ENCODE data around the gene NELFE. TPM values are rescaled to one million over a fixed set of nuclear protein-coding genes. Genes with fewer than 3 reads are reported as not detected.

The NELFE gene
- total RNA-seq, 2 donors from 2014 or later = 90.3 to 132 TPM

- Histone ChIP-seq H3K4me1 (ENCODE audit: control insufficient read depth, insufficient read depth, low read length) (no peaks in the 10 kb centered on the region), H3K4me3 (ENCODE audit: low read length) (no peak within 1 kb of the TSS), H3K27ac (ENCODE audit: low read depth, low read length) (no peak within 1 kb of the TSS), H3K9me3 (ENCODE audit: control insufficient read depth, low read length) (no peaks in the 10 kb centered on the region), H3K36me3 (ENCODE audit: control insufficient read depth, insufficient read depth, low read length) (peaks cover 5% of the 10 kb centered on the region), H3K27me3 (ENCODE audit: control insufficient read depth, insufficient read depth, low read length, poor library complexity, severe bottlenecking) (peaks cover 42% of the 10 kb centered on the region), H3K9ac (ENCODE audit: extremely low read depth, low read length, poor library complexity, severe bottlenecking) (no peak within 1 kb of the TSS)
- H3K36me3 Mint-ChIP-seq (ENCODE audit: low read depth) = peaks cover under 1% of the 10 kb centered on the region
- H3K27me3 Mint-ChIP-seq (ENCODE audit: insufficient read depth) = peaks cover 68% of the 10 kb centered on the region
- TF ChIP-seq CTCF (conservative IDR thresholded peaks at IDR 0.05) = no peak
- no peaks in the 10 kb centered on the region for H3K4me1 Mint-ChIP-seq
- H3K27ac Mint-ChIP-seq = no peak within 1 kb of the TSS
- no peak within 1 kb of the TSS for H3K4me3 Mint-ChIP-seq
- no peaks in the 10 kb centered on the region for H3K9me3 Mint-ChIP-seq
- DNase-seq = peak; percentile 63
- 74 to 75% methylated on average over 4 to 11 of the region's 11 CpGs for WGBS, 2 experiments (ENCODE audit: insufficient coverage in 1 of 2, insufficient read length in 1 of 2)
Measured at GRCh38 chr6:31945507-31946369, 13.0 kb downstream of the NELFE start, which contains the start of gene CFB. Gene CFB, plus strand, starts transcription at chr6:31946095. Its CDS starts 127 bp downstream, at chr6:31946222.

- WGBS, 2 experiments (ENCODE audit: insufficient coverage in 1 of 2, insufficient read length in 1 of 2) = 90 to 91% methylated on average over 4 to 9 of the region's 9 CpGs
- Mint-ChIP-seq H3K9me3 (no peaks in the 10 kb centered on the region), H3K27ac (no peak overlapping the region), H3K4me3 (no peak overlapping the region), H3K36me3 (ENCODE audit: low read depth) (no peaks in the 10 kb centered on the region), H3K27me3 (ENCODE audit: insufficient read depth) (peaks cover 68% of the 10 kb centered on the region), H3K4me1 (peaks cover 2% of the 10 kb centered on the region)
- Histone ChIP-seq H3K4me3 (ENCODE audit: low read length) (no peak overlapping the region), H3K9me3 (ENCODE audit: control insufficient read depth, low read length) (no peaks in the 10 kb centered on the region), H3K9ac (ENCODE audit: extremely low read depth, low read length, poor library complexity, severe bottlenecking) (no peak overlapping the region), H3K36me3 (ENCODE audit: control insufficient read depth, insufficient read depth, low read length) (no peaks in the 10 kb centered on the region), H3K4me1 (ENCODE audit: control insufficient read depth, insufficient read depth, low read length) (no peaks in the 10 kb centered on the region), H3K27ac (ENCODE audit: low read depth, low read length) (no peak overlapping the region), H3K27me3 (ENCODE audit: control insufficient read depth, insufficient read depth, low read length, poor library complexity, severe bottlenecking) (peaks cover 42% of the 10 kb centered on the region)
- TF ChIP-seq CTCF (conservative IDR thresholded peaks at IDR 0.05) = no peak
- no peak for DNase-seq
Measured at GRCh38 chr6:31945154-31945506, 13.6 kb downstream of the NELFE start.

GRCh38 chr6:31943742-31944141 lies 15.0 kb downstream of the NELFE start:
- H3K4me1 ChIP-seq (ENCODE audit: control insufficient read depth, insufficient read depth, low read length) = no peaks in the 10 kb centered on the region
- H3K27ac Mint-ChIP-seq = no peak overlapping the region
- H3K9me3 Mint-ChIP-seq = no peaks in the 10 kb centered on the region
- TF ChIP-seq CTCF (conservative IDR thresholded peaks at IDR 0.05) = no peak
- H3K4me3 Mint-ChIP-seq = no peak overlapping the region
- WGBS, 2 experiments (ENCODE audit: insufficient coverage in 1 of 2, insufficient read length in 1 of 2) = 80 to 90% methylated on average over 1 to 3 of the region's 3 CpGs
- no peak overlapping the region for H3K4me3 ChIP-seq (ENCODE audit: low read length)
- no peaks in the 10 kb centered on the region for H3K36me3 ChIP-seq (ENCODE audit: control insufficient read depth, insufficient read depth, low read length)
- peaks cover 46% of the 10 kb centered on the region for H3K27me3 ChIP-seq (ENCODE audit: control insufficient read depth, insufficient read depth, low read length, poor library complexity, severe bottlenecking)
- peaks cover 71% of the 10 kb centered on the region for H3K27me3 Mint-ChIP-seq (ENCODE audit: insufficient read depth)
- DNase-seq = no peak
- no peaks in the 10 kb centered on the region for H3K36me3 Mint-ChIP-seq (ENCODE audit: low read depth)
- no peak overlapping the region for H3K27ac ChIP-seq (ENCODE audit: low read depth, low read length)
- H3K9ac ChIP-seq (ENCODE audit: extremely low read depth, low read length, poor library complexity, severe bottlenecking) = no peak overlapping the region
- no peaks in the 10 kb centered on the region for H3K9me3 ChIP-seq (ENCODE audit: control insufficient read depth, low read length)
- peaks cover 2% of the 10 kb centered on the region for H3K4me1 Mint-ChIP-seq
